H9 (cell line): ENCODE results near the gene HSD17B2. TPM values are rescaled to one million over a fixed set of nuclear protein-coding genes. Genes with fewer than 3 reads are reported as not detected.

Source experiments
- DNase-seq: peaks from one replicate; pipeline ENCODE4 v3.0.0-alpha.2; 2017
- H2AFZ ChIP-seq: one replicate; pipeline ENCODE4 v1.6.1; 2013; ENCODE audit warnings: mild to moderate bottlenecking, low read length, control low read depth, moderate library complexity
- H2AK5ac ChIP-seq: 2 replicates; pipeline ENCODE4 v1.6.1; 2013; ENCODE audit warnings: low read length, control low read depth, mixed read lengths; ENCODE audit not compliant: insufficient read length
- H2BK120ac ChIP-seq: one replicate; pipeline ENCODE4 v1.6.1; 2013; ENCODE audit warnings: low read depth, mild to moderate bottlenecking, low read length, control low read depth, inconsistent platforms; ENCODE audit not compliant: poor library complexity, severe bottlenecking
- H2BK12ac ChIP-seq: 2 replicates; pipeline ENCODE4 v1.6.1; 2013; ENCODE audit warnings: low read length, control low read depth, mixed read lengths, low read depth; ENCODE audit not compliant: insufficient read length
- H2BK15ac ChIP-seq: 2 replicates; pipeline ENCODE4 v1.6.1; 2013; ENCODE audit warnings: low read depth, low read length, control low read depth
- H2BK20ac ChIP-seq: one replicate; pipeline ENCODE4 v1.6.1; 2013; ENCODE audit warnings: low read depth, mild to moderate bottlenecking, low read length, control low read depth, inconsistent platforms; ENCODE audit not compliant: poor library complexity, severe bottlenecking
- H2BK5ac ChIP-seq: 2 replicates; pipeline ENCODE4 v1.6.1; 2013; ENCODE audit warnings: low read length, control low read depth, mixed read lengths; ENCODE audit not compliant: insufficient read length
- H3K14ac ChIP-seq: 2 replicates; pipeline ENCODE4 v1.6.1; 2013; ENCODE audit warnings: low read length, control low read depth; ENCODE audit not compliant: insufficient read depth
- H3K18ac ChIP-seq: 2 replicates; pipeline ENCODE4 v1.6.1; 2013; ENCODE audit warnings: low read depth, mild to moderate bottlenecking, mixed read lengths, low read length, control low read depth; ENCODE audit not compliant: insufficient read length
- H3K23ac ChIP-seq: 2 replicates; pipeline ENCODE4 v1.6.1; 2013; ENCODE audit warnings: low read length, control low read depth, mixed read lengths, low read depth; ENCODE audit not compliant: insufficient read length
- H3K23me2 ChIP-seq: 2 replicates; pipeline ENCODE4 v1.6.1; 2013; ENCODE audit warnings: low read depth, mild to moderate bottlenecking, mixed read lengths, low read length, control low read depth; ENCODE audit not compliant: insufficient read length, poor library complexity, severe bottlenecking
- H3K27ac ChIP-seq: 2 replicates; pipeline ENCODE4 v1.5.1; 2013; ENCODE audit warnings: low read length, control low read depth, mixed read lengths, low read depth; ENCODE audit not compliant: insufficient read length
- H3K27me3 ChIP-seq: 2 replicates; pipeline ENCODE4 v1.6.1; 2013; ENCODE audit warnings: low read length, control low read depth, inconsistent platforms; ENCODE audit not compliant: insufficient read depth
- H3K4ac ChIP-seq: 2 replicates; pipeline ENCODE4 v1.6.1; 2013; ENCODE audit warnings: low read depth, mild to moderate bottlenecking, control low read depth, inconsistent platforms, low read length, moderate library complexity
- H3K4me1 ChIP-seq: 2 replicates; pipeline ENCODE4 v1.6.1; 2013; ENCODE audit warnings: low read length, control low read depth, inconsistent platforms; ENCODE audit not compliant: insufficient read depth
- H3K4me2 ChIP-seq: 2 replicates; pipeline ENCODE4 v1.6.1; 2013; ENCODE audit warnings: low read length, control low read depth, mixed read lengths; ENCODE audit not compliant: insufficient read length, insufficient read depth
- H3K56ac ChIP-seq: 2 replicates; pipeline ENCODE4 v1.6.1; 2013; ENCODE audit warnings: low read depth, mild to moderate bottlenecking, mixed read lengths, low read length, control low read depth; ENCODE audit not compliant: insufficient read length
- H3K79me1 ChIP-seq: 2 replicates; pipeline ENCODE4 v1.6.1; 2013; ENCODE audit warnings: low read depth, mild to moderate bottlenecking, moderate library complexity, low read length, control low read depth, inconsistent platforms; ENCODE audit not compliant: insufficient read depth, poor library complexity, severe bottlenecking
- H3K79me2 ChIP-seq: 2 replicates; pipeline ENCODE4 v1.6.1; 2013; ENCODE audit warnings: low read length, control low read depth, inconsistent platforms; ENCODE audit not compliant: insufficient read depth
- H3K9ac ChIP-seq: 2 replicates; pipeline ENCODE4 v1.6.1; 2013; ENCODE audit warnings: low read length, control low read depth, mixed read lengths; ENCODE audit not compliant: insufficient read length; ENCODE audit errors: extremely low read depth
- H3K9me3 ChIP-seq: one replicate; pipeline ENCODE4 v1.6.1; 2013; ENCODE audit warnings: low read depth, low read length, inconsistent platforms; ENCODE audit not compliant: control insufficient read depth
- H3T11ph ChIP-seq: one replicate; pipeline ENCODE4 v1.6.1; 2013; ENCODE audit warnings: mild to moderate bottlenecking, low read length, control low read depth, inconsistent platforms
- H4K20me1 ChIP-seq: one replicate; pipeline ENCODE4 v1.6.1; 2013; ENCODE audit not compliant: control insufficient read depth, insufficient read length, insufficient read depth
- H4K5ac ChIP-seq: 2 replicates; pipeline ENCODE4 v1.6.1; 2013; ENCODE audit warnings: low read depth, mild to moderate bottlenecking, mixed read lengths, low read length, control low read depth; ENCODE audit not compliant: insufficient read length
- H4K8ac ChIP-seq: replicated peaks from 2 replicates; pipeline ENCODE4 v1.6.1; 2013; ENCODE audit warnings: low read length, control low read depth, mixed read lengths, low read depth; ENCODE audit not compliant: insufficient read length
- H4K91ac ChIP-seq: 2 replicates; pipeline ENCODE4 v1.6.1; 2013; ENCODE audit warnings: low read depth, mild to moderate bottlenecking, moderate library complexity, mixed read lengths, low read length, control low read depth; ENCODE audit not compliant: insufficient read length
- H3K27ac Mint-ChIP-seq, 3 experiments: 2 replicates in 2 of 3; 3 replicates in 1 of 3; pipeline ENCODE4 v1.8.0; 2020 to 2021; ENCODE audit warnings: mixed read lengths in 3 of 3, mild to moderate bottlenecking in 1 of 3, moderate library complexity in 1 of 3
- H3K27me3 Mint-ChIP-seq: 2 replicates; pipeline ENCODE4 v1.8.0; 2021; ENCODE audit warnings: low read depth, mild to moderate bottlenecking, moderate library complexity, mixed read lengths
- H3K36me3 Mint-ChIP-seq, 3 experiments: 2 replicates in 2 of 3; 3 replicates in 1 of 3; pipeline ENCODE4 v1.8.0; 2020 to 2021; ENCODE audit warnings: low read depth in 3 of 3, mixed read lengths in 3 of 3; ENCODE audit not compliant: insufficient read depth in 1 of 3
- H3K4me1 Mint-ChIP-seq, 2 experiments: 2 replicates each; pipeline ENCODE4 v1.8.0; 2020; ENCODE audit warnings: mixed read lengths in 2 of 2
- H3K4me3 Mint-ChIP-seq, 2 experiments: 2 replicates in 1 of 2; 3 replicates in 1 of 2; pipeline ENCODE4 v1.8.0; 2020 to 2021; ENCODE audit warnings: mild to moderate bottlenecking in 2 of 2, mixed read lengths in 2 of 2, moderate library complexity in 1 of 2
- H3K9me3 Mint-ChIP-seq, 2 experiments: 2 replicates in 1 of 2; 3 replicates in 1 of 2; pipeline ENCODE4 v1.8.0; 2020; ENCODE audit warnings: mild to moderate bottlenecking in 2 of 2, mixed read lengths in 2 of 2, moderate library complexity in 1 of 2
- WGBS: extraction: QIAGEN DNeasy Blood & Tissue Kit; methylation state at CpG from one replicate; pipeline ENCODE4 v1.1.7; 2013; ENCODE audit warnings: missing lambda C conversion rate, low lambda C conversion rate, mixed read lengths; ENCODE audit not compliant: insufficient read length; ENCODE audit errors: extremely low coverage; 5-methylcytosine and 5-hydroxymethylcytosine counted together
- total RNA-seq: library from RNA; stranded (reverse); gene quantifications from 2 replicates; pipeline ENCODE4 v1.2.1, GENCODE V29; 2021
- TF ChIP-seq, protein P1 (sequence below): fragments of 200-600 bp; sonication (generic); conservative IDR thresholded peaks from 3 replicates; pipeline ENCODE4 v1.8.0; 2021; ENCODE audit warnings: antibody characterized with exemption, mild to moderate bottlenecking

Gene HSD17B2
- total RNA-seq, 1 experiment from 2014 or later, result not detected

DNA sequence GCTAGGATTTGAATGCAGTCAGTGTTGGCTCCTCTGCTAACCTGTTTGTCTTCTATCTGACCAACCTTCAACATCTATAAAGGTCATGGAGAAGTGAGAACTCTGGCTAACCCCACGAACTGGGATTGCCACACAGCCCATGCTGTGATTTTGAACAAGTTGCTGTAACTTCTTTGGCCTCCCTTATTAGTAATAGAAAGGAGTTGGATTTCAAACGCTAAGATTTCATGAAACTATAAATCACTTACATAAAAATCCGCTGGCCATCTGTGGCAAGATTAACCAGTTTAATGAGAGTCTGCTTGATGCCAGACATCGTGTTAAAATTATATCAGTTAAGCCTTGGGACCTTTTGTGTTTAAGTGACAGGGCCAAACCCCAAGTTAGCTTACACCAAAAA, 53.4 kb downstream of the HSD17B2 start:
- no peaks in the 10 kb centered on the region for H3K9me3 Mint-ChIP-seq
- no peaks in the 10 kb centered on the region for H4K20me1 ChIP-seq
- no peak overlapping the region for H2AK5ac ChIP-seq
- H3K27me3 Mint-ChIP-seq, result peaks cover 3% of the 10 kb centered on the region
- no peaks in the 10 kb centered on the region for H3K27me3 ChIP-seq
- no peak overlapping the region for H3K14ac ChIP-seq
- no peak overlapping the region for H3K4me2 ChIP-seq
- H3K27ac Mint-ChIP-seq, result no peak overlapping the region
- H3K79me1 ChIP-seq, result no peaks in the 10 kb centered on the region
- no peak overlapping the region for H2BK15ac ChIP-seq
- no peak overlapping the region for H3K23ac ChIP-seq
- peaks cover 12 to 18% of the 10 kb centered on the region in 2 experiments for H3K4me1 Mint-ChIP-seq
- no peaks in the 10 kb centered on the region for H3K4me1 ChIP-seq
- no peaks in the 10 kb centered on the region for H3K9me3 ChIP-seq
- no peaks in the 10 kb centered on the region for H3K23me2 ChIP-seq
- no peak overlapping the region for H4K8ac ChIP-seq
- H3K27ac ChIP-seq, result no peak overlapping the region
- H3K56ac ChIP-seq, result no peak overlapping the region
- no peak overlapping the region for H4K5ac ChIP-seq
- no peak overlapping the region for H3K9ac ChIP-seq
- H2BK120ac ChIP-seq, result no peak overlapping the region
- H2BK12ac ChIP-seq, result no peak overlapping the region
- H4K91ac ChIP-seq, result no peak overlapping the region
- H3K18ac ChIP-seq, result no peak overlapping the region
- WGBS, result no CpG with 5 or more reads among the region's 4 CpGs
- TF ChIP-seq, protein P1, sequence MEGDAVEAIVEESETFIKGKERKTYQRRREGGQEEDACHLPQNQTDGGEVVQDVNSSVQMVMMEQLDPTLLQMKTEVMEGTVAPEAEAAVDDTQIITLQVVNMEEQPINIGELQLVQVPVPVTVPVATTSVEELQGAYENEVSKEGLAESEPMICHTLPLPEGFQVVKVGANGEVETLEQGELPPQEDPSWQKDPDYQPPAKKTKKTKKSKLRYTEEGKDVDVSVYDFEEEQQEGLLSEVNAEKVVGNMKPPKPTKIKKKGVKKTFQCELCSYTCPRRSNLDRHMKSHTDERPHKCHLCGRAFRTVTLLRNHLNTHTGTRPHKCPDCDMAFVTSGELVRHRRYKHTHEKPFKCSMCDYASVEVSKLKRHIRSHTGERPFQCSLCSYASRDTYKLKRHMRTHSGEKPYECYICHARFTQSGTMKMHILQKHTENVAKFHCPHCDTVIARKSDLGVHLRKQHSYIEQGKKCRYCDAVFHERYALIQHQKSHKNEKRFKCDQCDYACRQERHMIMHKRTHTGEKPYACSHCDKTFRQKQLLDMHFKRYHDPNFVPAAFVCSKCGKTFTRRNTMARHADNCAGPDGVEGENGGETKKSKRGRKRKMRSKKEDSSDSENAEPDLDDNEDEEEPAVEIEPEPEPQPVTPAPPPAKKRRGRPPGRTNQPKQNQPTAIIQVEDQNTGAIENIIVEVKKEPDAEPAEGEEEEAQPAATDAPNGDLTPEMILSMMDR, result no peak
- H3K4me3 Mint-ChIP-seq, result no peak overlapping the region
- DNase-seq, result no peak
- peaks cover 0 to 4% (median 0%) of the 10 kb centered on the region in 3 experiments; a peak in 1 of 7 replicates for H3K36me3 Mint-ChIP-seq
- no peak overlapping the region for H3T11ph ChIP-seq
- no peak overlapping the region for H3K4ac ChIP-seq
- no peak overlapping the region for H2AFZ ChIP-seq
- H3K79me2 ChIP-seq, result no peaks in the 10 kb centered on the region
- H2BK20ac ChIP-seq, result no peak overlapping the region
- no peak overlapping the region for H2BK5ac ChIP-seq
